Neuronal stem cell (in vitro differentiated cells): ENCODE measurements around the gene C1orf116.

ENCODE experiments used
- DNase-seq: peaks from one replicate; pipeline ENCODE4 v3.0.0-alpha.2; 2013; ENCODE audit warnings: low spot score
- H2AFZ ChIP-seq: one replicate; pipeline ENCODE4 v1.6.1; 2013; ENCODE audit warnings: mild to moderate bottlenecking, low read length, inconsistent platforms
- H2AK5ac ChIP-seq: 2 replicates; pipeline ENCODE4 v1.6.1; 2013; ENCODE audit warnings: low read depth, mild to moderate bottlenecking, inconsistent platforms, low read length, moderate library complexity, mixed read lengths
- H2BK120ac ChIP-seq: 2 replicates; pipeline ENCODE4 v1.6.1; 2013; ENCODE audit warnings: low read depth, mild to moderate bottlenecking, inconsistent platforms, low read length, moderate library complexity, mixed read lengths
- H2BK12ac ChIP-seq: one replicate; pipeline ENCODE4 v1.6.1; 2013; ENCODE audit warnings: low read length, inconsistent platforms
- H2BK15ac ChIP-seq: 2 replicates; pipeline ENCODE4 v1.6.1; 2013; ENCODE audit warnings: mild to moderate bottlenecking, low read length, inconsistent platforms, mixed read lengths
- H2BK5ac ChIP-seq: one replicate; pipeline ENCODE4 v1.6.1; 2013; ENCODE audit warnings: inconsistent platforms, mild to moderate bottlenecking, low read length, moderate library complexity
- H3K14ac ChIP-seq: one replicate; pipeline ENCODE4 v1.6.1; 2013; ENCODE audit warnings: low read length, inconsistent platforms
- H3K18ac ChIP-seq: 2 replicates; pipeline ENCODE4 v1.6.1; 2013; ENCODE audit warnings: low read length, inconsistent platforms
- H3K23ac ChIP-seq: 2 replicates; pipeline ENCODE4 v1.6.1; 2013; ENCODE audit warnings: low read depth, mild to moderate bottlenecking, mixed read lengths, low read length, inconsistent platforms; ENCODE audit not compliant: poor library complexity
- H3K27ac ChIP-seq: replicated peaks from 3 replicates; pipeline ENCODE4 v1.5.1; 2013; ENCODE audit warnings: low read length, inconsistent platforms
- H3K27me3 ChIP-seq, 3 experiments: 2 replicates each; pipeline ENCODE4 v1.6.1; 2013; ENCODE audit warnings: low read length in 3 of 3, mild to moderate bottlenecking in 2 of 3, inconsistent platforms in 1 of 3, low read depth in 1 of 3, mixed read lengths in 1 of 3, moderate library complexity in 1 of 3; ENCODE audit not compliant: control insufficient read depth in 3 of 3, insufficient read depth in 3 of 3
- H3K36me3 ChIP-seq, 2 donors: replicated peaks in 1 of 2; 2 replicates each; pipeline ENCODE4 v1.6.1; 2013; ENCODE audit warnings: low read length in 2 of 2; ENCODE audit not compliant: control insufficient read depth in 2 of 2, insufficient read depth in 2 of 2
- H3K4ac ChIP-seq: 2 replicates; pipeline ENCODE4 v1.6.1; 2013; ENCODE audit warnings: inconsistent platforms, mild to moderate bottlenecking, low read length, moderate library complexity
- H3K4me1 ChIP-seq, 2 donors: 1 replicate in 1 of 2; 2 replicates in 1 of 2; pipeline ENCODE4 v1.6.1; 2013; ENCODE audit warnings: low read length in 2 of 2, low read depth in 1 of 2; ENCODE audit not compliant: control insufficient read depth in 2 of 2, insufficient read depth in 1 of 2
- H3K4me2 ChIP-seq: one replicate; pipeline ENCODE4 v1.6.1; 2013; ENCODE audit warnings: mild to moderate bottlenecking, low read length, inconsistent platforms; ENCODE audit not compliant: insufficient read depth, poor library complexity, severe bottlenecking
- H3K4me3 ChIP-seq, 2 donors: 2 replicates each; pipeline ENCODE4 v1.5.1; 2013; ENCODE audit warnings: low read length in 2 of 2, mild to moderate bottlenecking in 2 of 2, inconsistent platforms in 1 of 2, moderate library complexity in 1 of 2
- H3K79me1 ChIP-seq: one replicate; pipeline ENCODE4 v1.6.1; 2013; ENCODE audit warnings: low read depth, mild to moderate bottlenecking, inconsistent platforms, low read length, moderate library complexity
- H3K9ac ChIP-seq: one replicate; pipeline ENCODE4 v1.6.1; 2013; ENCODE audit warnings: mild to moderate bottlenecking, low read depth, low read length, inconsistent platforms; ENCODE audit not compliant: poor library complexity
- H3K9me3 ChIP-seq, 2 donors: replicated peaks in 1 of 2; 2 replicates each; pipeline versions ENCODE3 to v1.6.1; 2013; ENCODE audit warnings: low read length in 2 of 2, mild to moderate bottlenecking in 2 of 2, inconsistent platforms in 1 of 2, low read depth in 1 of 2, mixed read lengths in 1 of 2, moderate library complexity in 1 of 2; ENCODE audit not compliant: control insufficient read depth in 2 of 2, insufficient read depth in 1 of 2
- H4K8ac ChIP-seq: one replicate; pipeline ENCODE4 v1.6.1; 2013; ENCODE audit warnings: low read depth, mild to moderate bottlenecking, inconsistent platforms, low read length, moderate library complexity
- H4K91ac ChIP-seq: one replicate; pipeline ENCODE4 v1.6.1; 2013; ENCODE audit warnings: low read length, low read depth, mild to moderate bottlenecking, inconsistent platforms; ENCODE audit not compliant: poor library complexity
- WGBS, 2 donors: extraction: QIAGEN DNeasy Blood & Tissue Kit; methylation state at CpG; one replicate each; pipeline ENCODE4 v1.1.7; 2013; ENCODE audit warnings: missing lambda C conversion rate in 2 of 2, mixed read lengths in 1 of 2; ENCODE audit not compliant: insufficient read length in 2 of 2, insufficient replicate concordance in 1 of 2; ENCODE audit errors: extremely low coverage in 2 of 2; 5-methylcytosine and 5-hydroxymethylcytosine counted together

Gene C1orf116

GRCh38 chr1:207015791-207016190 lies 16.8 kb downstream of the C1orf116 start:
- WGBS, 2 donors = no CpG with 5 or more reads among the region's 3 CpGs

GRCh38 chr1:207014728-207015127 lies 17.8 kb downstream of the C1orf116 start:
- no peak overlapping the region for H2BK12ac ChIP-seq
- no CpG with 5 or more reads among the region's 3 CpGs for WGBS, 2 donors

More at GRCh38 chr1:207015791-207016190, 16.8 kb downstream of the C1orf116 start:
- Histone ChIP-seq H3K14ac (no peak overlapping the region), H3K9ac (no peak overlapping the region), H3K23ac (no peak overlapping the region), H3K18ac (no peak overlapping the region), H4K91ac (no peak overlapping the region), H3K79me1 (no peaks in the 10 kb centered on the region), H3K4me3 (no peak overlapping the region), H3K27ac (no peak overlapping the region), H3K4ac (no peak overlapping the region), H3K9me3 (no peaks in the 10 kb centered on the region), H2BK15ac (no peak overlapping the region), H3K4me2 (no peak overlapping the region), H3K36me3 (no peaks in the 10 kb centered on the region), H2BK12ac (no peak overlapping the region), H2BK120ac (no peak overlapping the region), H4K8ac (no peak overlapping the region), H2BK5ac (no peak overlapping the region), H3K27me3 (peaks cover 0 to 34% (median 0%) of the 10 kb centered on the region in 3 experiments), H2AK5ac (no peak overlapping the region), H2AFZ (no peak overlapping the region), H3K4me1 (no peaks in the 10 kb centered on the region)
- no peak for DNase-seq

GRCh38 chr1:207013321-207014085 lies 19.1 kb downstream of the C1orf116 start:
- Histone ChIP-seq H3K4me1 (no peaks in the 10 kb centered on the region), H3K18ac (no peak overlapping the region), H3K23ac (no peak overlapping the region), H2AK5ac (no peak overlapping the region), H4K8ac (no peak overlapping the region), H2BK120ac (no peak overlapping the region), H2BK15ac (no peak overlapping the region), H3K79me1 (no peaks in the 10 kb centered on the region), H3K9me3 (no peaks in the 10 kb centered on the region), H3K4me2 (no peak overlapping the region), H3K27me3 (peaks cover 0 to 41% (median 0%) of the 10 kb centered on the region in 3 experiments), H2BK5ac (no peak overlapping the region), H3K27ac (no peak overlapping the region), H3K4me3 (no peak overlapping the region), H3K14ac (no peak overlapping the region), H2AFZ (no peak overlapping the region), H3K9ac (no peak overlapping the region), H3K36me3 (no peaks in the 10 kb centered on the region), H2BK12ac (no peak overlapping the region), H4K91ac (no peak overlapping the region), H3K4ac (no peak overlapping the region)
- DNase-seq = no peak
- no CpG with 5 or more reads among the region's 6 CpGs for WGBS, 2 donors

More at GRCh38 chr1:207014728-207015127, 17.8 kb downstream of the C1orf116 start:
- no peak overlapping the region for H3K9ac ChIP-seq
- no peaks in the 10 kb centered on the region for H3K79me1 ChIP-seq
- no peak overlapping the region for H3K18ac ChIP-seq
- no peak for DNase-seq
- H3K27me3 ChIP-seq = peaks cover 0 to 39% (median 0%) of the 10 kb centered on the region in 3 experiments
- H2AK5ac ChIP-seq = no peak overlapping the region
- no peak overlapping the region for H3K4me2 ChIP-seq
- H2BK120ac ChIP-seq = no peak overlapping the region
- H3K14ac ChIP-seq = no peak overlapping the region
- H3K27ac ChIP-seq = no peak overlapping the region
- H2AFZ ChIP-seq = no peak overlapping the region
- H3K4me1 ChIP-seq = no peaks in the 10 kb centered on the region
- no peak overlapping the region for H2BK15ac ChIP-seq
- H3K4me3 ChIP-seq = no peak overlapping the region
- H3K4ac ChIP-seq = no peak overlapping the region
- no peak overlapping the region for H4K8ac ChIP-seq
- no peak overlapping the region for H3K23ac ChIP-seq
- no peak overlapping the region for H4K91ac ChIP-seq
- no peaks in the 10 kb centered on the region for H3K9me3 ChIP-seq
- H3K36me3 ChIP-seq = no peaks in the 10 kb centered on the region
- H2BK5ac ChIP-seq = no peak overlapping the region

- no peak overlapping the region for H3K18ac ChIP-seq
- no peaks in the 10 kb centered on the region for H3K9me3 ChIP-seq
- H3K23ac ChIP-seq = no peak overlapping the region
- no peak overlapping the region for H3K27ac ChIP-seq
- no peak overlapping the region for H2BK5ac ChIP-seq
- H4K91ac ChIP-seq = no peak overlapping the region
- no peak overlapping the region for H3K4ac ChIP-seq
- no peak for DNase-seq
- H3K27me3 ChIP-seq = peaks cover 0 to 48% (median 0%) of the 10 kb centered on the region in 3 experiments
- H3K9ac ChIP-seq = no peak overlapping the region
- H2BK15ac ChIP-seq = no peak overlapping the region
- H2BK12ac ChIP-seq = no peak overlapping the region
- H3K4me2 ChIP-seq = no peak overlapping the region
- no peak overlapping the region for H2AFZ ChIP-seq
- H4K8ac ChIP-seq = no peak overlapping the region
- no peak overlapping the region for H3K14ac ChIP-seq
- H3K79me1 ChIP-seq = no peaks in the 10 kb centered on the region
- no peaks in the 10 kb centered on the region for H3K4me1 ChIP-seq
- no peak overlapping the region for H2BK120ac ChIP-seq
- H3K4me3 ChIP-seq = no peak overlapping the region
- no CpG with 5 or more reads among the region's 2 CpGs for WGBS, 2 donors
- H3K36me3 ChIP-seq = no peaks in the 10 kb centered on the region
- no peak overlapping the region for H2AK5ac ChIP-seq
Measured at GRCh38 chr1:207010726-207011125, 21.8 kb downstream of the C1orf116 start.
